Left forelimb (tissue), 1 donor: ENCODE data around the gene PCDHGC3.
A peak's percentile ranks its signal among the peaks of the same experiment; 100 is the strongest.
"Not testable (repeated sequence)": the region's sequence is repeated elsewhere in the genome, so short reads cannot be mapped to it uniquely, and the experiment has no call there.

Experiments used
- DNase-seq: peaks from one replicate; pipeline ENCODE4 v3.0.0-alpha.2; 2018; ENCODE audit warnings: low spot score

PCDHGC3 gene

DNA sequence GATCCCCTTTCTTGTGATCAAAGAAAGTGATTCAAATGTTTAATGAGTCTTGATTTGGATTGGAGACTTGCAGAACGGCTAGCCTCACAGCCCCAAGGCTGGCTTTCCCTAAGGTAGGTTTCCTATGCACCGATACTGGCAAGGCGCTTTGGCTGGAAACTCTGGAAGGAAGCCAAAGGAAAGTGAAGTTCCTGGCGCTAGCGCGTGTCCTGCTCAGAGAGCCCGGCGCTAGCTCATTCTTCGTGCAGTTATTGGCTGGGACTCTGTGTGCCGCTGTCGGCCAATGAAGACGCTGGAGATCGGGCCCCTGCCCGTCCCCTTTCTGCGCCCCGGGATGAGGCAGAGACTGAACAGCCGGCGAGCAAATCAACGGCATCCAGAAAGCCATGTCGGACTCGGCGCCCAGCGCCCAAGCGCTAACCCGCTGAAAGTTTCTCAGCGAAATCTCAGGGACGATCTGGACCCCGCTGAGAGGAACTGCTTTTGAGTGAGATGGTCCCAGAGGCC lies at the start of gene PCDHGC3:
TSS of gene PCDHGC3 (plus strand) at position 342 of the 507 bp plus-strand sequence. CDS start at position 493, 151 bp downstream.
- DNase-seq: peak; percentile 95

DNA sequence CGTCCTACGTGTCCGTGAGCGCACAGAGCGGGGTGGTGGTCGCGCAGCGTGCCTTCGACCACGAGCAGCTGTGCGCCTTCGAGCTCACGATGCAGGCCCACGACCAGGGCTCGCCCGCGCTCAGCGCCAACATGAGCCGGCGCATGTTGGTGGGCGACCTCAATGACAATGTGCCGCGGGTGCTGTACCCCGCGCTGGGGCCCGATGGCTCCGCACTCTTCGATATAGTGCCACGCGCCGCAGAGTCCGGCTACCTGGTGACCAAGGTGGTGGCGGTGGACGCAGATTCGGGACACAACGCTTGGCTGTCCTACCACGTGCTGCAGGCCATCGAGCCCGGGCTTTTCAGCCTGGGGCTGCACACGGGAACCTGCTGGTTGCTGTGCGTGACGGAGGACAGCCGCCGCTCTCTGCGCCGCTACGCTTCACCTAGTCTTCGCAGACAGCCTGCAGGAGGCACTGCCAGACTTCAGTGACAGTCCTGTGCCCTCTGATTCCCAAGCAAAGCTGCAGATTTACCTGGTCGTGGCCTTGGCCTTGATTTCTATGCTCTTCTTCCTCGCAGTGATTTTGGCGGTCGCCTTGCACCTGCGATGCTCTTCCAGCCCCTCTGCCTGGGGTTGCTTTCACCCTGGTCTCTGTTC lies 47.9 kb upstream of the PCDHGC3 start:
- no peak for DNase-seq

DNA sequence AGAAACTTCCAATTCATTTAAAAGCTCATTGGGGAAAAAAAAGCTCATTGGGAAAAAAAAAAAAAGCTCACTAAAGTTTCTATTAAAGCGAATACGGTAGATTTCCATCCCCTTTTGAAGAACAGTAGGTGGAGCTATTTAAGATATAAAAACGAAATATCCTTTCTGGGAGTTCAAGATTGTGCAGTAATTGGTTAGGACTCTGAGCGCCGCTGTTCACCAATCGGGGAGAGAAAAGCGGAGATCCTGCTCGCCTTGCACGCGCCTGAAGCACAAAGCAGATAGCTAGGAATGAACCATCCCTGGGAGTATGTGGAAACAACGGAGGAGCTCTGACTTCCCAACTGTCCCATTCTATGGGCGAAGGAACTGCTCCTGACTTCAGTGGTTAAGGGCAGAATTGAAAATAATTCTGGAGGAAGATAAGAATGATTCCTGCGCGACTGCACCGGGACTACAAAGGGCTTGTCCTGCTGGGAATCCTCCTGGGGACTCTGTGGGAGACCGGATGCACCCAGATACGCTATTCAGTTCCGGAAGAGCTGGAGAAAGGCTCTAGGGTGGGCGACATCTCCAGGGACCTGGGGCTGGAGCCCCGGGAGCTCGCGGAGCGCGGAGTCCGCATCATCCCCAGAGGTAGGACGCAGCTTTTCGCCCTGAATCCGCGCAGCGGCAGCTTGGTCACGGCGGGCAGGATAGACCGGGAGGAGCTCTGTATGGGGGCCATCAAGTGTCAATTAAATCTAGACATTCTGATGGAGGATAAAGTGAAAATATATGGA lies 45.2 kb upstream of the PCDHGC3 start, which contains the start of gene PCDHGA12:
TSS of gene PCDHGA12 (plus strand) at position 176 of the 782 bp plus-strand sequence. CDS start at position 429, 253 bp downstream.
- no peak for DNase-seq

DNA sequence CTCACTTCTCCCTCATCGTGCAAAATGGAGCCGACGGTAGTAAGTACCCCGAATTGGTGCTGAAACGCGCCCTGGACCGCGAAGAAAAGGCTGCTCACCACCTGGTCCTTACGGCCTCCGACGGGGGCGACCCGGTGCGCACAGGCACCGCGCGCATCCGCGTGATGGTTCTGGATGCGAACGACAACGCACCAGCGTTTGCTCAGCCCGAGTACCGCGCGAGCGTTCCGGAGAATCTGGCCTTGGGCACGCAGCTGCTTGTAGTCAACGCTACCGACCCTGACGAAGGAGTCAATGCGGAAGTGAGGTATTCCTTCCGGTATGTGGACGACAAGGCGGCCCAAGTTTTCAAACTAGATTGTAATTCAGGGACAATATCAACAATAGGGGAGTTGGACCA lies 44.5 kb upstream of the PCDHGC3 start:
- no peak for DNase-seq

DNA sequence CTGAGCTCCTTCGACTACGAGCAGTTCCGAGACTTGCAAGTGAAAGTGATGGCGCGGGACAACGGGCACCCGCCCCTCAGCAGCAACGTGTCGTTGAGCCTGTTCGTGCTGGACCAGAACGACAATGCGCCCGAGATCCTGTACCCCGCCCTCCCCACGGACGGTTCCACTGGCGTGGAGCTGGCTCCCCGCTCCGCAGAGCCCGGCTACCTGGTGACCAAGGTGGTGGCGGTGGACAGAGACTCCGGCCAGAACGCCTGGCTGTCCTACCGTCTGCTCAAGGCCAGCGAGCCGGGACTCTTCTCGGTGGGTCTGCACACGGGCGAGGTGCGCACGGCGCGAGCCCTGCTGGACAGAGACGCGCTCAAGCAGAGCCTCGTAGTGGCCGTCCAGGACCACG lies 43.5 kb upstream of the PCDHGC3 start:
- not testable (repeated sequence) for DNase-seq

DNA sequence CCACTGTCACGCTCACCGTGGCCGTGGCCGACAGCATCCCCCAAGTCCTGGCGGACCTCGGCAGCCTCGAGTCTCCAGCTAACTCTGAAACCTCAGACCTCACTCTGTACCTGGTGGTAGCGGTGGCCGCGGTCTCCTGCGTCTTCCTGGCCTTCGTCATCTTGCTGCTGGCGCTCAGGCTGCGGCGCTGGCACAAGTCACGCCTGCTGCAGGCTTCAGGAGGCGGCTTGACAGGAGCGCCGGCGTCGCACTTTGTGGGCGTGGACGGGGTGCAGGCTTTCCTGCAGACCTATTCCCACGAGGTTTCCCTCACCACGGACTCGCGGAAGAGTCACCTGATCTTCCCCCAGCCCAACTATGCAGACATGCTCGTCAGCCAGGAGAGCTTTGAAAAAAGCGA lies 43.0 kb upstream of the PCDHGC3 start:
- DNase-seq: not testable (repeated sequence)

DNA sequence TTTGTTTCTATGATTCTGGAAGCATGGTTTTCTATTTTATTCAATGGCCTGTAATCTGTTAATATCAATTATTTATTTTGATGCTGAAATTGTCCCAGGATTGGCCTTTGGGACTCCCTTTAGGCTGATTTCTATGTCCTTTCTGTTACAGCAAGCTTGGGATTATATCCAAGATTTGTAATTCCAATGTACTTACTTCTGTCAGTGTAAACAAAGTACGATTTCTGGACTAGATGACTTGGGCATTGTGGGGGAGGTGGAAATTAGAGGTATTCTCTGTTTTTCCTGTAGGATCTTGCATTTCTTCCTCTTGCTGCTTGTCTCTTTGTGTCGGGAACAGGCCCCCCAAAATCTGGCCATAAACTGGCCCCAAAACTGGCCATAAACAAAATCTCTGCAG lies 41.8 kb upstream of the PCDHGC3 start:
- no peak for DNase-seq

DNA sequence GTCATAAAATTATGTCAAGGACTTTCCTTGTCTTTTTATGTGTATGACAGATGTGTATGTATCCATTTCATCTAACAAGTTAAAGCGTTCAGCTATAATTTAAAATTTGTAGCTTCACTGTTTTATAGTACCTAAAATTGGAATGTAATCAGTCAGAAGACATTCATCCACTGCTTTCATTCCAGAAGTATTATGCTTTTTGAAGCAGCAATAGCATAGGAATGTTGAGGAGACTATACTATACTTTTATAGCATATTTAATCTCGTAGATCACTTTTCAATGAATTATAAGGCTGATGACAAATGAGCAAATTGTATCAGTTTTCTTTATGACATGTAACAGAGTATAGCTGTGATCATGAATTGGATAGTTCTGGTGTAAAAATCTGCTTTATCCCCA lies 38.5 kb upstream of the PCDHGC3 start:
- no peak for DNase-seq

DNA sequence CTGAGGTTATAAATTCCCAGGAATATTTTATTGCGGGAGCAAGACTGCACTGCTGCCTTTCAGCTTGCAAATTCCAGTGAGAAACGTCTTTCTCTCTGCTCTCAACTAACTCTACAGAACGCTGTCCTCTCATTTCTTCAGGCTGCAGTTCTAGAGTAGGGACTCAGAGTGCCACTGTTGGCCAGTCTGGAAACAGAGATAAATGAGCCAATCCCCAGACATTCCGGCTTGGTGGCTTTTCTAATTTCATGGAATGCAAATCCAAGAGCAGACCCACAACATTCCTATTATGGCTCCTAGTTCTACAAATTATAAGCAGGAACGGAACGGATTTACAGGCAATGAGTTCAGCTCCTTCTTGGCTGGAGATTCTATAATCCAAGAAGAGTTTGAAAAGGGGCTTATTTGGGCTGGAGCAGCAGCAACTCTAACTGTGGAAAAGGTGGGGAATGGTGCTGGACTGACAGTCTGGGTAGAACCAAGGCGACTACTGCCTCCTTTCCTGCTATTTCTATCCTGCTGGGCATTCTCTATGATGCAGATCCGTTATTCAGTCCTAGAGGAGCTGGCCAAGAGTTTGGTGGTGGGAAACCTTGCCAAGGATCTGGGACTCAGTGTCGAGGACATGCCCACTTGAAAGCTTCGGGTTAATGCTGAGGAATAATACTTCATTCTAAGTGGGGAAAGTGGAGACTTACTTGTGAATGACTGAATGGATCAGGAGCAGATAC lies 36.2 kb upstream of the PCDHGC3 start:
- no peak for DNase-seq

DNA sequence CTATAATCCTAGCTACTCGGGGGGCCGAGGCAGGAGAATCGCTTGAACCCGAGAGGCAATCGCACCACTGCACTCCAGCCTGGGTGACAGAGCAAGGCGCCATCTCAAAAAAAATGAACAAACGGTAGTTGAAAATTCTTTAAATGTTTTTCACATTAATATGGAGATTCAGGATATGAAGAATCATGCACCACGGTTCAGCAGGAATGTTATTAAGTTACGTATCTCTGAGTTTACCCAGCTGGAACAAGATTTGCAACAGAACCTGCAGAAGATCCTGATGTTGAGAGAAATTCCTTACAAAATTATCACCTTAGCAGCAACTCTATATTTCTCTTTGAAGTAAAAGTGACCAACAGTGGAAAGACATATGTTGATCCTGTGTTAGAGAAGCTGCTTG lies 35.4 kb upstream of the PCDHGC3 start:
- DNase-seq: no peak

DNA sequence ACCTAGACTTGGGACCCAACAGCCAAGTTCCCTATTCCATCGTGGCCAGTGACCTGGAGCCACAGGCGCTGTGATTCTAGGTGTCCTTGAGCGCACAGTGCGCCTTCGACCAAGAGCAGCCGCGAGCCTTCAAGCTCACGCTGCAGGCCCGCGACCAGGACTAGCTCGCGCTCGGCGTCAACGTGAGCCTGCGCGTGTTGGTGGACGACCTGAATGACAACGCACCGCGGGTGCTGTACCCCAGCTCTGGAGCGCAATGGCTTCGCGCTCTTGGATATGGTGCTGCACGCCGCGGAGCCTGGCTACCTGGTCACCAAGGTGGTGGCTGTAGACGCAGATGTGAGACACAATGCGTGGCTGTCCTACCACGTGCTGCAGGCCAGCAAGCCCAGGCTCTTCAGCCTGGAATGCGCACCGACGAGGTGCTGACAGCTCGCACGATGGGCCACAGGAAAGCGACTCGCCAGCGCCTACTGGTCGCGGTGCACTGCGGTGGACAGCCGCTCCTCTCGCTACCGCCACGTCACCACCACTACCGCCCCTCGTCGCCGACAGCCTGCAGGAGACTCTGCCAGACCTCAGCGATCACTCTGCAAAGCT lies 34.1 kb upstream of the PCDHGC3 start:
- no peak for DNase-seq

DNA sequence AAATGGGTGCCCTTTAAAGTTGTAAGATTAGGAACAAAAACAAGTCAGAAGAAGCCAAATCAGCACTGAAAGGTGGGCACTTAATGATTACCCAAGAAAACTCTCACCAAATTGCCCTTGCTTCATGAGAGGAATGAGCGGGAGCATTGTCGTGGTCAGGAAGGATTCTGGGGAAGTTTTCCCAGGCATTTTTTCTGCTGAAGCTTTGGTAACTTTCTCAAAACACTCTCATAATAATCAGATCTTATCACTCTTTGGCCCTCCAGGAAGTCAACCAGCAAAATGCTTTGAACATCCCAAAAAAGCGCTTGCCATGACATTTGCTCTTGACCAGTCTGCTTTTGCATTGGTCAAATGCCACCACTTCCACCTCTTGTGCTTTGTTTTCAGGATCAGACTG lies 10.4 kb upstream of the PCDHGC3 start:
- DNase-seq: no peak

DNA sequence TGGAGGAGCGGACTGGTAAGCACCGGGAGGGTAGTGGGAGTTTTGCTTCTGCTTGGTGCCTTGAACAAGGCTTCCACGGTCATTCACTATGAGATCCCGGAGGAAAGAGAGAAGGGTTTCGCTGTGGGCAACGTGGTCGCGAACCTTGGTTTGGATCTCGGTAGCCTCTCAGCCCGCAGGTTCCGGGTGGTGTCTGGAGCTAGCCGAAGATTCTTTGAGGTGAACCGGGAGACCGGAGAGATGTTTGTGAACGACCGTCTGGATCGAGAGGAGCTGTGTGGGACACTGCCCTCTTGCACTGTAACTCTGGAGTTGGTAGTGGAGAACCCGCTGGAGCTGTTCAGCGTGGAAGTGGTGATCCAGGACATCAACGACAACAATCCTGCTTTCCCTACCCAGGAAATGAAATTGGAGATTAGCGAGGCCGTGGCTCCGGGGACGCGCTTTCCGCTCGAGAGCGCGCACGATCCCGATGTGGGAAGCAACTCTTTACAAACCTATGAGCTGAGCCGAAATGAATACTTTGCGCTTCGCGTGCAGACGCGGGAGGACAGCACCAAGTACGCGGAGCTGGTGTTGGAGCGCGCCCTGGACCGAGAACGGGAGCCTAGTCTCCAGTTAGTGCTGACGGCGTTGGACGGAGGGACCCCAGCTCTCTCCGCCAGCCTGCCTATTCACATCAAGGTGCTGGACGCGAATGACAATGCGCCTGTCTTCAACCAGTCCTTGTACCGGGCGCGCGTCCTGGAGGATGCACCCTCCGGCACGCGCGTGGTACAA lies 556 bp downstream of the PCDHGC3 start:
- peak; percentile 90 for DNase-seq

DNA sequence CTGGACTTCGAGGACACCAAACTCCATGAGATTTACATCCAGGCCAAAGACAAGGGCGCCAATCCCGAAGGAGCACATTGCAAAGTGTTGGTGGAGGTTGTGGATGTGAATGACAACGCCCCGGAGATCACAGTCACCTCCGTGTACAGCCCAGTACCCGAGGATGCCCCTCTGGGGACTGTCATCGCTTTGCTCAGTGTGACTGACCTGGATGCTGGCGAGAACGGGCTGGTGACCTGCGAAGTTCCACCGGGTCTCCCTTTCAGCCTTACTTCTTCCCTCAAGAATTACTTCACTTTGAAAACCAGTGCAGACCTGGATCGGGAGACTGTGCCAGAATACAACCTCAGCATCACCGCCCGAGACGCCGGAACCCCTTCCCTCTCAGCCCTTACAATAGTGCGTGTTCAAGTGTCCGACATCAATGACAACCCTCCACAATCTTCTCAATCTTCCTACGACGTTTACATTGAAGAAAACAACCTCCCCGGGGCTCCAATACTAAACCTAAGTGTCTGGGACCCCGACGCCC lies 1.3 kb downstream of the PCDHGC3 start:
- no peak for DNase-seq

DNA sequence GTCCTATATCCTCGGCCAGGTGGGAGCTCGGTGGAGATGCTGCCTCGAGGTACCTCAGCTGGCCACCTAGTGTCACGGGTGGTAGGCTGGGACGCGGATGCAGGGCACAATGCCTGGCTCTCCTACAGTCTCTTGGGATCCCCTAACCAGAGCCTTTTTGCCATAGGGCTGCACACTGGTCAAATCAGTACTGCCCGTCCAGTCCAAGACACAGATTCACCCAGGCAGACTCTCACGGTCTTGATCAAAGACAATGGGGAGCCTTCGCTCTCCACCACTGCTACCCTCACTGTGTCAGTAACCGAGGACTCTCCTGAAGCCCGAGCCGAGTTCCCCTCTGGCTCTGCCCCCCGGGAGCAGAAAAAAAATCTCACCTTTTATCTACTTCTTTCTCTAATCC lies 2.0 kb downstream of the PCDHGC3 start:
- no peak for DNase-seq

DNA sequence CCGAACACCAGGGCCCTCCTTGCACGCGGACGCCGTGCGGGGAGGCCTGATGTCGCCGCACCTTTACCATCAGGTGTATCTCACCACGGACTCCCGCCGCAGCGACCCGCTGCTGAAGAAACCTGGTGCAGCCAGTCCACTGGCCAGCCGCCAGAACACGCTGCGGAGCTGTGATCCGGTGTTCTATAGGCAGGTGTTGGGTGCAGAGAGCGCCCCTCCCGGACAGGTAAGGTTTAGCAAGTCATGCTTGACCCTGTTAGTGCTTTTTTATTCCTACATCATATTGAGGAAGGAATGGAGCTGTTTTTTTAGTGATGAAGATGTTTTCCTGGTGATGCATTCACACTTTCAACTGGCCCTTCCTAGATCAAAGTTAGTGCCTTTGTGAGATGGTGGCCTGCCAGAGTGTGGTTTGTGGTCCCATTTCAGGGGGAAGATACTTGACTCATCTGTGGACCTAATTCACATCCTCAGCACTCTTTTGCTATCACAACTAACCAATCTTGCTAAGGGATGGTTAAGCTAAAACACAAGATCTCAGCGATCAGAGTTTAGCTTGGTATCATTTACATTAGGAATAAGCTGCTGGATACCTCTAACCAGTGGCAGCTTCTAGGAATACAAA lies 2.7 kb downstream of the PCDHGC3 start:
- no peak for DNase-seq

DNA sequence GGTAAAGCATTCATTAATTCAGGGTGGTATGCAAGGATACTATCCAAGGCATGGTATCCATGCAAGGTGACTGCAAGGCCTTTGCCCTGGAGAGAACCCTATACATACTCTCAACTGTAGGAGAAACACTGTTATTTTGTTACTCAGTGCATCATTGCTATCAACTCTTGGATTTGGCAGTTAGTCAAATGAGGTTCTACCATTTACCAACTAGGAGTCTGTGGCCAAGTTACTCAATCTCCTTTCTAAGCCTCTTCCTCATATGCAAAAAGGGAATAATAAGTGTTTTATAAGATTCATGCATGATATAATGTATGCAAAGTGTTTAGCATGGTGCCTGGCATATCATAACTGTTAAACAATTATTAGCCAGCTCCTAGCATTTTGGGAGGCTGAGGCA lies 4.0 kb downstream of the PCDHGC3 start:
- DNase-seq: no peak

DNA sequence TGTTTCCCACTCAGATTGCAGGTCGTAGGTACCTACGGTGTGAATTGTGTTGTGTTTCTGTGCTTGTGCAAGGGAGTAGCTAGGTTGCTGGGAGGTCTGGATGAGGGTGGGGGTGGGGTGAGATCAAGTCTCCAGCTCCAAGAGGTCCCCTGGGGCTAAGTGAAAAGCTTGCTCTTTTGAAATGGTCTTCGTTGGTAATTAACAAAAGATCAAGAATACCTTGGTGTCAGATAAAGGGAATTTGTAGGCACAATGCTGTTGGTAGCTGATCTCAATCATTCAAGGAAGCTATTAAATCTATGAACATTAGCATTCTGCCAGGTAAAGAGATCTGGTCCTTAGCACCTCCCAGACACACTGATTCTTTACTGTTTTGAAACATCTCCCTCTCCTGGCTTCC lies 8.1 kb downstream of the PCDHGC3 start:
- no peak for DNase-seq

DNA sequence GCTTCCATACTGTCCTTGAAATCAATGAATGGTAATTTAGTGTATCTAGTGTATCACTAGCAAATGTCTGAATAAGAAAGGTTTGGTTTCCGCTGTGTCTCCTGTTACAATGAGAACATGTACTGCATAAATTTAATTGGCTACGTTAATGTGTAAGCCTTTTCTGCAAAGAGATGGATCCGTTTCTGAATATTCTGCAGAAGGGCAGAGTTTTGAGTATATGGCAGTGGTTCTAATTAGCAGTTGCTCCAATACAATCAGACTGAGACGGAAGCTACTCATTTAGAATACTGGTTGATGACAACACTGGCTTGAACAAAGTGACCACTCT lies 8.5 kb downstream of the PCDHGC3 start:
- no peak for DNase-seq

DNA sequence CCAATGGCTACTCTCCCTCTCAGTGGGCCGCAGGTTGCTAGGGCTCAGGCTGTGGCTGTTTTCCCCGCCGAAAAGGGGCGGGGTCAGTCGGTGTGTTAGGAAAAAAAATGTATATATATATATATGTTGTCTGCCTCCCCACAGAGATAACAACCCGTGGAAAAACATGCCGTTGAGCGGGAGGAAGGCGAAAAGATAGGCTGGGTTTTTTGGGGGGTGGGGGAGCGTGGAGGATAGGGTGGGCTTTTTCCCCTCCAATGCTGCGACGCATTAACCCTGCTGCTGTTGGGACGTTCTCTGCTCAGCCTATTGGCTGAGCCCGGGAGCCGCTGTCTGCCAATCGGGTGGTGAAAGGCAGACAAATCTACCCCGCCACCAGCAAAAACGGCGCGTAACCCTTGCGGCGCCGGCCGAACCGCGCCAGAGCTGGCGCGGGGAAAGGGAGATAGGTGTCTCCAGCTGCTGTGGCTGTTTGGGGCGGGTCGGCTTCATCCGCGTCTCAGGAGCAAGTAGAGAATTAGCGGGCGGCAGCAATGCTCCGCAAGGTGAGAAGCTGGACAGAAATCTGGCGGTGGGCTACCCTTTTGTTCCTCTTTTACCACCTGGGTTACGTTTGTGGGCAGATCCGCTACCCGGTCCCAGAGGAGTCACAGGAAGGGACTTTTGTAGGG lies 9.0 kb downstream of the PCDHGC3 start, which contains the start of gene PCDHGC4:
TSS of gene PCDHGC4 (plus strand) at position 390 of the 671 bp plus-strand sequence. CDS start at position 534, 144 bp downstream.
- DNase-seq: no peak
